WTC11 (cell line): ENCODE results near the gene ATF7IP. TPM values are rescaled to one million over a fixed set of nuclear protein-coding genes. Genes with fewer than 3 reads are reported as not detected.

Experiments used
- ATAC-seq: fragments of 200-7000 bp; cut with Tn5 transposase; 2 replicates; pipeline ENCODE4 v1.10.0; 2021; ENCODE audit warnings: mild to moderate bottlenecking, moderate library complexity
- CTCF ChIA-PET: fragments of 300-600 bp; sonication (Branson Sonifier 250); formaldehyde crosslinking; loops from one replicate; lab custom pipeline; 2021; ENCODE audit warnings: antibody characterized with exemption; lab: Charles Lee
- POLR2A ChIA-PET: fragments of 350-600 bp; sonication (Branson Sonifier 250); formaldehyde crosslinking; loops from one replicate; lab custom pipeline; 2021; ENCODE audit warnings: antibody characterized with exemption; lab: Charles Lee
- DNase-seq: peaks from one replicate; pipeline ENCODE4 v3.0.0; 2021; ENCODE audit warnings: low spot score
- H3K27ac Mint-ChIP-seq: 2 replicates; pipeline ENCODE4 v1.8.0; 2021; ENCODE audit warnings: mixed read lengths
- H3K27me3 Mint-ChIP-seq: 2 replicates; pipeline ENCODE4 v1.8.0; 2021; ENCODE audit warnings: low read depth, mild to moderate bottlenecking, moderate library complexity, mixed read lengths
- H3K36me3 Mint-ChIP-seq: 2 replicates; pipeline ENCODE4 v1.8.0; 2021; ENCODE audit warnings: mixed read lengths
- H3K4me1 Mint-ChIP-seq: 2 replicates; pipeline ENCODE4 v1.8.0; 2022; ENCODE audit warnings: mixed read lengths
- H3K4me3 Mint-ChIP-seq: 2 replicates; pipeline ENCODE4 v1.8.0; 2021; ENCODE audit warnings: mild to moderate bottlenecking, moderate library complexity, mixed read lengths
- H3K9me3 Mint-ChIP-seq: 2 replicates; pipeline ENCODE4 v1.8.0; 2021; ENCODE audit warnings: mixed read lengths
- ATF6 ChIP-seq: sonication (generic); formaldehyde crosslinking; IDR thresholded peaks from 2 replicates; pipeline ENCODE4 v1.8.1; 2023; ENCODE audit warnings: mild to moderate bottlenecking, missing genetic modification reagents
- CREM ChIP-seq: sonication (generic); formaldehyde crosslinking; IDR thresholded peaks from 2 replicates; pipeline ENCODE4 v1.8.1; 2022; ENCODE audit warnings: mild to moderate bottlenecking, missing genetic modification reagents, moderate library complexity
- E2F5 ChIP-seq: sonication (generic); formaldehyde crosslinking; IDR thresholded peaks from 2 replicates; pipeline ENCODE4 v1.8.1; 2022; ENCODE audit warnings: mild to moderate bottlenecking, moderate library complexity, missing genetic modification reagents
- FOXP1 ChIP-seq: sonication (generic); formaldehyde crosslinking; IDR thresholded peaks from 2 replicates; pipeline ENCODE4 v1.8.0; 2022; ENCODE audit warnings: missing genetic modification reagents, mild to moderate bottlenecking, moderate library complexity, borderline replicate concordance
- GRHL2 ChIP-seq: fragments of 250-450 bp; sonication (Bioruptor Pico); IDR thresholded peaks from 2 replicates; pipeline ENCODE4 v1.8.0; 2022; ENCODE audit warnings: mild to moderate bottlenecking, moderate library complexity; ENCODE audit not compliant: insufficient replicate concordance, severe bottlenecking
- MLX ChIP-seq: sonication (generic); formaldehyde crosslinking; IDR thresholded peaks from 2 replicates; pipeline ENCODE4 v1.8.1; 2023; ENCODE audit warnings: mild to moderate bottlenecking, missing genetic modification reagents, moderate library complexity
- NFYB ChIP-seq: sonication (generic); formaldehyde crosslinking; conservative IDR thresholded peaks from 2 replicates; pipeline ENCODE4 v1.8.0; 2022; ENCODE audit warnings: low read depth, missing genetic modification reagents
- PREB ChIP-seq: sonication (generic); formaldehyde crosslinking; IDR thresholded peaks from 2 replicates; pipeline ENCODE4 v1.8.1; 2022; ENCODE audit warnings: mild to moderate bottlenecking, missing genetic modification reagents, moderate library complexity, borderline replicate concordance
- PRRX2 ChIP-seq: fragments of 250-450 bp; sonication (Bioruptor Pico); IDR thresholded peaks from 2 replicates; pipeline ENCODE4 v1.8.0; 2021; ENCODE audit warnings: mild to moderate bottlenecking
- SP1 ChIP-seq: sonication (generic); formaldehyde crosslinking; conservative IDR thresholded peaks from 2 replicates; pipeline ENCODE4 v1.8.1; 2022; ENCODE audit warnings: missing genetic modification reagents
- TEAD1 ChIP-seq: sonication (generic); formaldehyde crosslinking; IDR thresholded peaks from 2 replicates; pipeline ENCODE4 v1.8.0; 2022; ENCODE audit warnings: mild to moderate bottlenecking, missing genetic modification reagents
- ZNF219 ChIP-seq: sonication (generic); formaldehyde crosslinking; IDR thresholded peaks from 2 replicates; pipeline ENCODE4 v1.8.0; 2023; ENCODE audit warnings: missing genetic modification reagents, mild to moderate bottlenecking, borderline replicate concordance
- ZNF317 ChIP-seq: sonication (generic); formaldehyde crosslinking; IDR thresholded peaks from 2 replicates; pipeline ENCODE4 v1.8.1; 2023; ENCODE audit warnings: low read depth, mild to moderate bottlenecking, moderate library complexity, missing genetic modification reagents, borderline replicate concordance
- ZNF532 ChIP-seq: fragments of 250-450 bp; sonication (Bioruptor Pico); IDR thresholded peaks from 2 replicates; pipeline ENCODE4 v1.9.0; 2021; ENCODE audit warnings: mild to moderate bottlenecking, borderline replicate concordance
- total RNA-seq: library from RNA; stranded (reverse); gene quantifications from 3 replicates; pipeline ENCODE4 v1.2.3, GENCODE V29; 2021

Gene ATF7IP
- total RNA-seq, 1 experiment from 2014 or later, result 141 TPM

GRCh38 chr12:14443531-14443930 is 78.0 kb downstream of the ATF7IP start:
- ATAC-seq, result no peak
- Mint-ChIP-seq H3K4me1 (no peaks in the 10 kb centered on the region), H3K4me3 (no peak overlapping the region), H3K27ac (no peak overlapping the region), H3K9me3 (no peaks in the 10 kb centered on the region), H3K36me3 (peaks cover 78% of the 10 kb centered on the region), H3K27me3 (no peaks in the 10 kb centered on the region)
- DNase-seq, result no peak
- ChIA-PET POLR2A (no interaction called here), CTCF (no interaction called here)
- TF ChIP-seq PRRX2, result no peak
- TF ChIP-seq ATF6 (CRISPR knock-in tag), result no peak
- TF ChIP-seq ZNF317, result no peak
- TF ChIP-seq CREM, result no peak
- no peak for TF ChIP-seq GRHL2 (CRISPR knock-in tag)
- no peak for TF ChIP-seq FOXP1 (CRISPR knock-in tag)
- TF ChIP-seq MLX (CRISPR knock-in tag), result no peak

GRCh38 chr12:14450479-14450878 is 85.0 kb downstream of the ATF7IP start:
- POLR2A ChIA-PET, result no interaction called here
- DNase-seq (no peak), ATAC-seq (no peak)
- H3K4me3 Mint-ChIP-seq, result no peak overlapping the region
- CTCF ChIA-PET, result no interaction called here
- H3K27ac Mint-ChIP-seq, result no peak overlapping the region; the same call in 1 of the 2 replicates
- TF ChIP-seq TEAD1 (CRISPR knock-in tag) (no peak), CREM (no peak), ZNF219 (CRISPR knock-in tag) (no peak), E2F5 (CRISPR knock-in tag) (no peak), SP1 (CRISPR knock-in tag) (no peak), MLX (CRISPR knock-in tag) (no peak), ZNF532 (CRISPR knock-in tag) (no peak), ZNF317 (no peak), NFYB (CRISPR knock-in tag) (no peak), PREB (CRISPR knock-in tag) (no peak)
- no peaks in the 10 kb centered on the region for H3K9me3 Mint-ChIP-seq
- peaks cover 51% of the 10 kb centered on the region for H3K36me3 Mint-ChIP-seq
- H3K4me1 Mint-ChIP-seq, result peaks cover 40% of the 10 kb centered on the region
- H3K27me3 Mint-ChIP-seq, result no peaks in the 10 kb centered on the region
